ENCODE results near the gene SBDS.
"Not testable (repeated sequence)": the region's sequence is repeated elsewhere in the genome, so short reads cannot be mapped to it uniquely, and the experiment has no call there.

SBDS gene

GRCh38 chr7:66994051-66994450 lies 1.3 kb downstream of the SBDS start:
- DNase-seq, result not testable (repeated sequence)

- not testable (repeated sequence) for DNase-seq
Observed at GRCh38 chr7:66989552-66989951, 5.8 kb downstream of the SBDS start.

GRCh38 chr7:66980336-66980735 lies 15.1 kb downstream of the SBDS start:
- DNase-seq, result not testable (repeated sequence)

GRCh38 chr7:66979013-66979412 lies 16.4 kb downstream of the SBDS start:
- DNase-seq, result not testable (repeated sequence)

GRCh38 chr7:66978312-66978711 lies 17.1 kb downstream of the SBDS start:
- not testable (repeated sequence) for DNase-seq

GRCh38 chr7:66974986-66975590 lies 20.3 kb downstream of the SBDS start:
- DNase-seq, result no peak

- no peak for DNase-seq
Observed at GRCh38 chr7:66970310-66970709, 25.1 kb downstream of the SBDS start.

GRCh38 chr7:66969001-66969400 lies 26.4 kb downstream of the SBDS start:
- not testable (repeated sequence) for DNase-seq

- no peak for DNase-seq
Observed at GRCh38 chr7:66967029-66967428, 28.4 kb downstream of the SBDS start.

GRCh38 chr7:66964411-66964810 lies 31.0 kb downstream of the SBDS start:
- DNase-seq, result no peak

- DNase-seq, result no peak
Observed at GRCh38 chr7:66961096-66961495, 34.3 kb downstream of the SBDS start.

GRCh38 chr7:66960192-66960591 lies 35.2 kb downstream of the SBDS start:
- DNase-seq, result no peak

- no peak for DNase-seq
Observed at GRCh38 chr7:66958538-66959350, 36.6 kb downstream of the SBDS start.

- DNase-seq, result no peak
Observed at GRCh38 chr7:66957595-66958290, 37.6 kb downstream of the SBDS start.

- no peak for DNase-seq
Observed at GRCh38 chr7:66953044-66953427, 42.4 kb downstream of the SBDS start.

- DNase-seq, result no peak
Observed at GRCh38 chr7:66952343-66953043, 42.9 kb downstream of the SBDS start.

GRCh38 chr7:66950763-66951162 lies 44.6 kb downstream of the SBDS start:
- DNase-seq, result no peak

- DNase-seq, result no peak
Observed at GRCh38 chr7:66950311-66950710, 45.1 kb downstream of the SBDS start.

GRCh38 chr7:66948480-66949109 lies 46.8 kb downstream of the SBDS start:
- DNase-seq, result no peak

GRCh38 chr7:66946545-66946944 lies 48.8 kb downstream of the SBDS start:
- DNase-seq, result no peak

- no peak for DNase-seq
Observed at GRCh38 chr7:66939325-66939724, 56.1 kb downstream of the SBDS start.

GRCh38 chr7:66937940-66938339 lies 57.4 kb downstream of the SBDS start:
- DNase-seq, result no peak

All from activated CD4-positive, alpha-beta T cell treated with anti-CD3 and anti-CD28 coated beads, Interleukin-10, Interleukin-2, amounts not matched to agents 100 ng/mL and 50 ng/mL, durations not matched to agents 16 hours and 8 hours (primary cell).